Liver (tissue), 9 donors: ENCODE measurements around the gene CDH23. TPM values are rescaled to one million over a fixed set of nuclear protein-coding genes. Genes with fewer than 3 reads are reported as not detected.

ENCODE experiments used
- DNase-seq: peaks from one replicate; pipeline ENCODE4 v3.0.0-alpha.2; 2017; ENCODE audit warnings: low spot score
- H3K27ac ChIP-seq, 2 donors: one replicate each; pipeline ENCODE4 v1.7.0; 2013; ENCODE audit warnings: inconsistent platforms in 2 of 2, low read length in 2 of 2, control low read depth in 1 of 2, low read depth in 1 of 2, mild to moderate bottlenecking in 1 of 2
- H3K27me3 ChIP-seq, 4 donors: one replicate each; pipeline versions ENCODE4 v1.6.1 to v1.7.0; 2013; ENCODE audit warnings: low read length in 3 of 4, inconsistent platforms in 1 of 4, mild to moderate bottlenecking in 1 of 4, moderate library complexity in 1 of 4; ENCODE audit not compliant: control insufficient read depth in 4 of 4, insufficient read depth in 4 of 4
- H3K36me3 ChIP-seq, 4 donors: one replicate each; pipeline versions ENCODE4 v1.6.1 to v1.7.0; 2013; ENCODE audit warnings: low read length in 3 of 4, mild to moderate bottlenecking in 3 of 4, low read depth in 1 of 4, moderate library complexity in 1 of 4; ENCODE audit not compliant: control insufficient read depth in 4 of 4, insufficient read depth in 3 of 4
- H3K4me1 ChIP-seq, 4 donors: one replicate each; pipeline versions ENCODE4 v1.6.1 to v1.7.0; 2013; ENCODE audit warnings: low read length in 3 of 4, mild to moderate bottlenecking in 3 of 4, moderate library complexity in 1 of 4; ENCODE audit not compliant: control insufficient read depth in 4 of 4, insufficient read depth in 4 of 4
- H3K4me3 ChIP-seq, 3 donors: one replicate each; pipeline versions ENCODE4 v1.6.1 to v1.7.0; 2013; ENCODE audit warnings: low read length in 3 of 3, control low read depth in 1 of 3, low read depth in 1 of 3, mild to moderate bottlenecking in 1 of 3
- H3K9ac ChIP-seq, 2 donors: one replicate each; pipeline ENCODE4 v1.7.0; 2013; ENCODE audit warnings: low read length in 2 of 2, mild to moderate bottlenecking in 2 of 2, moderate library complexity in 2 of 2, control low read depth in 1 of 2, low read depth in 1 of 2
- H3K9me3 ChIP-seq, 4 donors: one replicate each; pipeline versions ENCODE4 v1.6.1 to v1.7.0; 2013; ENCODE audit warnings: low read length in 3 of 4; ENCODE audit not compliant: control insufficient read depth in 4 of 4
- EGR1 ChIP-seq, 2 donors: IDR thresholded peaks; 2 replicates each; pipeline ENCODE4 v1.6.1; 2016 to 2018; ENCODE audit warnings: antibody characterized with exemption in 2 of 2, low read depth in 2 of 2
- FOXA1 ChIP-seq: IDR thresholded peaks from 2 replicates; pipeline ENCODE4 v1.6.1; 2016; ENCODE audit warnings: antibody characterized with exemption
- FOXA2 ChIP-seq: IDR thresholded peaks from 2 replicates; pipeline ENCODE4 v1.6.1; 2016; ENCODE audit warnings: antibody characterized with exemption
- GABPA ChIP-seq, 2 donors: IDR thresholded peaks in 1 of 2; conservative IDR thresholded peaks in 1 of 2; 2 replicates each; pipeline ENCODE4 v1.6.1; 2016; ENCODE audit warnings: antibody characterized with exemption in 2 of 2, mild to moderate bottlenecking in 1 of 2, moderate library complexity in 1 of 2
- HNF4A ChIP-seq, 2 donors: conservative IDR thresholded peaks; 2 replicates each; pipeline ENCODE4 v1.6.1; 2016; ENCODE audit warnings: antibody characterized with exemption in 2 of 2, mild to moderate bottlenecking in 2 of 2
- HNF4G ChIP-seq: IDR thresholded peaks from 2 replicates; pipeline ENCODE4 v1.6.1; 2016; ENCODE audit warnings: antibody characterized with exemption
- JUND ChIP-seq, 2 donors: IDR thresholded peaks; 2 replicates each; pipeline ENCODE4 v1.6.1; 2016; ENCODE audit warnings: antibody characterized with exemption in 2 of 2
- NR2F2 ChIP-seq: IDR thresholded peaks from 2 replicates; pipeline ENCODE4 v1.6.1; 2016; ENCODE audit warnings: antibody characterized with exemption
- RAD21 ChIP-seq, 2 donors: IDR thresholded peaks; 2 replicates each; pipeline ENCODE4 v1.6.1; 2016; ENCODE audit warnings: antibody characterized with exemption in 2 of 2, mild to moderate bottlenecking in 2 of 2
- RXRA ChIP-seq, 2 donors: IDR thresholded peaks; 2 replicates each; pipeline ENCODE4 v1.6.1; 2017 to 2018; ENCODE audit warnings: antibody characterized with exemption in 2 of 2, mild to moderate bottlenecking in 1 of 2
- SP1 ChIP-seq: IDR thresholded peaks from 2 replicates; pipeline ENCODE4 v1.6.1; 2018; ENCODE audit warnings: antibody characterized with exemption, mild to moderate bottlenecking
- TAF1 ChIP-seq: conservative IDR thresholded peaks from 2 replicates; pipeline ENCODE4 v1.6.1; 2016; ENCODE audit warnings: antibody characterized with exemption, mild to moderate bottlenecking
- YY1 ChIP-seq: IDR thresholded peaks from 2 replicates; pipeline ENCODE4 v1.6.1; 2016; ENCODE audit warnings: antibody characterized with exemption, mild to moderate bottlenecking
- whole genome bisulfite sequencing: extraction: QIAGEN DNeasy Blood & Tissue Kit; methylation state at CpG from one replicate; pipeline ENCODE4 v1.1.7; 2013; 5-methylcytosine and 5-hydroxymethylcytosine counted together
- polyA plus RNA-seq, 2 donors: library from polyadenylated mRNA; stranded (reverse) in 1 of 2; unstranded in 1 of 2; fragments of 200-250 nt in 1 of 2; fragments of >200 nt in 1 of 2; fragmentation: Nextera tagmentation in 1 of 2; extraction: Ambion mirVana in 1 of 2; gene quantifications; one replicate each; pipeline versions ENCODE4 v1.2.1 to v1.2.3, GENCODE V29; 2013 to 2015
- total RNA-seq, 2 donors: library from RNA; depleted of rRNA; stranded (reverse); fragments of >200 nt; gene quantifications; one replicate each; pipeline ENCODE4 v1.2.3, GENCODE V29; 2014
- TF ChIP-seq, protein P1 (sequence below): fragments of 150-350 bp; IDR thresholded peaks from 2 replicates; pipeline ENCODE4 v1.5.1; 2017; ENCODE audit warnings: improper control_type of control experiment, low read depth, low read length; ENCODE audit not compliant: missing input control
- TF ChIP-seq, protein P2 (sequence below): IDR thresholded peaks from 2 replicates; pipeline ENCODE4 v1.6.1; 2016; ENCODE audit warnings: antibody characterized with exemption, mild to moderate bottlenecking
- TF ChIP-seq, protein P3 (sequence below): IDR thresholded peaks from 2 replicates; pipeline ENCODE4 v1.6.1; 2016; ENCODE audit warnings: antibody characterized with exemption
- TF ChIP-seq, protein P4 (sequence below): IDR thresholded peaks from 2 replicates; pipeline ENCODE4 v1.6.1; 2016; ENCODE audit warnings: antibody characterized with exemption
- TF ChIP-seq, protein P5 (sequence below): IDR thresholded peaks from 2 replicates; pipeline ENCODE4 v1.6.1; 2016; ENCODE audit warnings: antibody characterized with exemption
- donor health status: healthy.
- donor health status: healthy.
- donor health status: healthy.
- donor health status: healthy.
- donor health status: healthy.

The CDH23 gene
- total and polyA plus RNA-seq, 4 donors: 1.5 to 4.7 (median 3.4) TPM

DNA sequence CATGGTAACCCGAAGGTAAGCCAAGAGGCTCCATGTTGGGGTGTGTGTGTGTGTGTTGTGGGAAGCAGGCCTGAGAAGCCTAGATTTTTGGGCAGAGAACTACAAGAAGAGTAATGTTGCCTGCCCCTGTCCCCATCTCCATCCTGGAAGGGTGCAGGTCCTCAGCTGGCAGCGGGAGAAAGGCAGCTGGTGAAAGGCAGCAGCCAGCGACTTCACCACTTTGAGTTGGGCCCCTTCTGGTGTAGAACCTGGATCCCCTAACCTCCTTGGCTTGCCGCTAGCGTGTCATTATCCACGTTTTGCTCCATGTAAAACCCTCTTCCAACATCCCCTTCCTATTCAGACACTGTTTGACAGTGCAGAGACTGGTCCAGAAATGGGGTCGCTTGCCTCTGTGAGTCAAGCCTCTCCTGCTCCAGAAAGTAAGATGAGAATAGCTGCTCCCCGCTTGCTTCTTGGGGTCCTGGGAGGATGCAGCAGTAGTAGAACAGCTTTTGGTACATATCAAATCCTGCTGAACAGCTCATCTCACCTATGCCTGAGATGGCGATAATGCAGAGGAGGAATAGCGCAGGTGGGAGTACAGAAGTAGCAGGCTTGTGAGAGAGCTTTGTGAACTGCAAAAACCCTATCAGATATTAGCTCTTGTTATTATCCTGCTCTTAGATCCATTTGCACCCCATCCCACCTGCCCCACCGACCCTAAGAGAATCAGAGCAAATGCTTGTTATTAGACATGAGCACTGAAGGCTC, 22.1 kb upstream of the CDH23 start:
- Histone ChIP-seq H3K27ac (no peak overlapping the region), H3K4me1 (peaks cover 0 to 11% (median 7%) of the 10 kb centered on the region in 4 donors), H3K4me3 (no peak overlapping the region), H3K36me3 (no peaks in the 10 kb centered on the region), H3K9me3 (no peaks in the 10 kb centered on the region), H3K27me3 (no peaks in the 10 kb centered on the region), H3K9ac (no peak overlapping the region)
- no peak for TF ChIP-seq RAD21 (IDR thresholded peaks at IDR 0.05)
- WGBS: 92% methylated on average over 11 of the region's 11 CpGs
- no peak for DNase-seq

DNA sequence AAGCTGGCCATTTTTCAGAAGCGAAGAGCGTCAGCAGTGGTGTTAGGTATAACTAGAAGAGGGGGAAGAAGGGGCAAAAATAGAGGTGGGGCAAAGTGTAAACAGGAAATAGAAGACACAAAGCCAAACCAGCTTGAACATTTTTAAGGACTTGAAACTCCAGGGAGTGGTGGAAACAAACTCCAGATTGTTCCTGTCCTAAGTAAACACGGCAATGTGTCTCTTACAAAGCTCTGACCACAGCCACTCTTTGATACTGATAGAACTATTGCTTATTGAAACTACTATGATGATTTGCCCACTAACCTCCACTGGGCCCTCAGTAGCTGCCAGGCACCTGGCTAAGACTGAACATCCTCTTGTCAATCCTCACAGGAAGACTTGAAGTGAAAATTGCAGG, 20.8 kb upstream of the CDH23 start:
- no peak for DNase-seq
- H3K27me3 ChIP-seq: no peaks in the 10 kb centered on the region
- H3K4me1 ChIP-seq: peaks cover 0 to 11% (median 7%) of the 10 kb centered on the region in 4 donors
- no peak overlapping the region for H3K9ac ChIP-seq
- no peak overlapping the region for H3K27ac ChIP-seq
- 59% methylated on average over 3 of the region's 3 CpGs for WGBS
- no peaks in the 10 kb centered on the region for H3K9me3 ChIP-seq
- no peak for TF ChIP-seq RAD21 (IDR thresholded peaks at IDR 0.05)
- TF ChIP-seq RXRA (IDR thresholded peaks at IDR 0.05): no peak
- no peak for TF ChIP-seq GABPA (IDR thresholded peaks at IDR 0.05 in 1 of 2, conservative IDR thresholded peaks at IDR 0.05 in 1 of 2)
- TF ChIP-seq, protein P1, sequence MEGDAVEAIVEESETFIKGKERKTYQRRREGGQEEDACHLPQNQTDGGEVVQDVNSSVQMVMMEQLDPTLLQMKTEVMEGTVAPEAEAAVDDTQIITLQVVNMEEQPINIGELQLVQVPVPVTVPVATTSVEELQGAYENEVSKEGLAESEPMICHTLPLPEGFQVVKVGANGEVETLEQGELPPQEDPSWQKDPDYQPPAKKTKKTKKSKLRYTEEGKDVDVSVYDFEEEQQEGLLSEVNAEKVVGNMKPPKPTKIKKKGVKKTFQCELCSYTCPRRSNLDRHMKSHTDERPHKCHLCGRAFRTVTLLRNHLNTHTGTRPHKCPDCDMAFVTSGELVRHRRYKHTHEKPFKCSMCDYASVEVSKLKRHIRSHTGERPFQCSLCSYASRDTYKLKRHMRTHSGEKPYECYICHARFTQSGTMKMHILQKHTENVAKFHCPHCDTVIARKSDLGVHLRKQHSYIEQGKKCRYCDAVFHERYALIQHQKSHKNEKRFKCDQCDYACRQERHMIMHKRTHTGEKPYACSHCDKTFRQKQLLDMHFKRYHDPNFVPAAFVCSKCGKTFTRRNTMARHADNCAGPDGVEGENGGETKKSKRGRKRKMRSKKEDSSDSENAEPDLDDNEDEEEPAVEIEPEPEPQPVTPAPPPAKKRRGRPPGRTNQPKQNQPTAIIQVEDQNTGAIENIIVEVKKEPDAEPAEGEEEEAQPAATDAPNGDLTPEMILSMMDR: no peak
- no peak for TF ChIP-seq FOXA2
- TF ChIP-seq, protein P2, sequence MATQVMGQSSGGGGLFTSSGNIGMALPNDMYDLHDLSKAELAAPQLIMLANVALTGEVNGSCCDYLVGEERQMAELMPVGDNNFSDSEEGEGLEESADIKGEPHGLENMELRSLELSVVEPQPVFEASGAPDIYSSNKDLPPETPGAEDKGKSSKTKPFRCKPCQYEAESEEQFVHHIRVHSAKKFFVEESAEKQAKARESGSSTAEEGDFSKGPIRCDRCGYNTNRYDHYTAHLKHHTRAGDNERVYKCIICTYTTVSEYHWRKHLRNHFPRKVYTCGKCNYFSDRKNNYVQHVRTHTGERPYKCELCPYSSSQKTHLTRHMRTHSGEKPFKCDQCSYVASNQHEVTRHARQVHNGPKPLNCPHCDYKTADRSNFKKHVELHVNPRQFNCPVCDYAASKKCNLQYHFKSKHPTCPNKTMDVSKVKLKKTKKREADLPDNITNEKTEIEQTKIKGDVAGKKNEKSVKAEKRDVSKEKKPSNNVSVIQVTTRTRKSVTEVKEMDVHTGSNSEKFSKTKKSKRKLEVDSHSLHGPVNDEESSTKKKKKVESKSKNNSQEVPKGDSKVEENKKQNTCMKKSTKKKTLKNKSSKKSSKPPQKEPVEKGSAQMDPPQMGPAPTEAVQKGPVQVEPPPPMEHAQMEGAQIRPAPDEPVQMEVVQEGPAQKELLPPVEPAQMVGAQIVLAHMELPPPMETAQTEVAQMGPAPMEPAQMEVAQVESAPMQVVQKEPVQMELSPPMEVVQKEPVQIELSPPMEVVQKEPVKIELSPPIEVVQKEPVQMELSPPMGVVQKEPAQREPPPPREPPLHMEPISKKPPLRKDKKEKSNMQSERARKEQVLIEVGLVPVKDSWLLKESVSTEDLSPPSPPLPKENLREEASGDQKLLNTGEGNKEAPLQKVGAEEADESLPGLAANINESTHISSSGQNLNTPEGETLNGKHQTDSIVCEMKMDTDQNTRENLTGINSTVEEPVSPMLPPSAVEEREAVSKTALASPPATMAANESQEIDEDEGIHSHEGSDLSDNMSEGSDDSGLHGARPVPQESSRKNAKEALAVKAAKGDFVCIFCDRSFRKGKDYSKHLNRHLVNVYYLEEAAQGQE: no peak
- TF ChIP-seq, protein P3, sequence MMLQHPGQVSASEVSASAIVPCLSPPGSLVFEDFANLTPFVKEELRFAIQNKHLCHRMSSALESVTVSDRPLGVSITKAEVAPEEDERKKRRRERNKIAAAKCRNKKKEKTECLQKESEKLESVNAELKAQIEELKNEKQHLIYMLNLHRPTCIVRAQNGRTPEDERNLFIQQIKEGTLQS: no peak
- TF ChIP-seq HNF4A (conservative IDR thresholded peaks at IDR 0.05): no peak
- no peak for TF ChIP-seq FOXA1
- no peak for TF ChIP-seq SP1
- TF ChIP-seq, protein P4, sequence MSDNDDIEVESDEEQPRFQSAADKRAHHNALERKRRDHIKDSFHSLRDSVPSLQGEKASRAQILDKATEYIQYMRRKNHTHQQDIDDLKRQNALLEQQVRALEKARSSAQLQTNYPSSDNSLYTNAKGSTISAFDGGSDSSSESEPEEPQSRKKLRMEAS: no peak
- no peak for TF ChIP-seq YY1
- no peak for TF ChIP-seq NR2F2
- no peak for TF ChIP-seq JUND (IDR thresholded peaks at IDR 0.05)
- TF ChIP-seq TAF1: no peak
- TF ChIP-seq, protein P5, sequence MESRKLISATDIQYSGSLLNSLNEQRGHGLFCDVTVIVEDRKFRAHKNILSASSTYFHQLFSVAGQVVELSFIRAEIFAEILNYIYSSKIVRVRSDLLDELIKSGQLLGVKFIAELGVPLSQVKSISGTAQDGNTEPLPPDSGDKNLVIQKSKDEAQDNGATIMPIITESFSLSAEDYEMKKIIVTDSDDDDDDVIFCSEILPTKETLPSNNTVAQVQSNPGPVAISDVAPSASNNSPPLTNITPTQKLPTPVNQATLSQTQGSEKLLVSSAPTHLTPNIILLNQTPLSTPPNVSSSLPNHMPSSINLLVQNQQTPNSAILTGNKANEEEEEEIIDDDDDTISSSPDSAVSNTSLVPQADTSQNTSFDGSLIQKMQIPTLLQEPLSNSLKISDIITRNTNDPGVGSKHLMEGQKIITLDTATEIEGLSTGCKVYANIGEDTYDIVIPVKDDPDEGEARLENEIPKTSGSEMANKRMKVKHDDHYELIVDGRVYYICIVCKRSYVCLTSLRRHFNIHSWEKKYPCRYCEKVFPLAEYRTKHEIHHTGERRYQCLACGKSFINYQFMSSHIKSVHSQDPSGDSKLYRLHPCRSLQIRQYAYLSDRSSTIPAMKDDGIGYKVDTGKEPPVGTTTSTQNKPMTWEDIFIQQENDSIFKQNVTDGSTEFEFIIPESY: no peak
- TF ChIP-seq HNF4G: no peak
- no peak for TF ChIP-seq EGR1 (IDR thresholded peaks at IDR 0.05; ENCODE audit: low read depth in 2 of 2)
- no peaks in the 10 kb centered on the region for H3K36me3 ChIP-seq
- H3K4me3 ChIP-seq: no peak overlapping the region
